Breast epithelium (tissue), 4 donors: ENCODE results near the gene RASSF7. TPM values are rescaled to one million over a fixed set of nuclear protein-coding genes. Genes with fewer than 3 reads are reported as not detected.

Experiments
- DNase-seq, 2 donors: peaks; one replicate each; pipeline ENCODE4 v3.0.0-alpha.2; 2019; ENCODE audit warnings: low spot score in 2 of 2
- H3K27ac ChIP-seq, 2 donors: fragments of 200-600 bp; sonication (generic) in 1 of 2; one replicate each; pipeline ENCODE4 v1.5.1; 2016 to 2019; ENCODE audit warnings: mild to moderate bottlenecking in 1 of 2
- H3K27me3 ChIP-seq, 2 donors: fragments of 200-600 bp; sonication (generic) in 1 of 2; one replicate each; pipeline versions ENCODE4 v1.5.1 to v1.6.0; 2017 to 2019; ENCODE audit warnings: control low read depth in 1 of 2, mild to moderate bottlenecking in 1 of 2
- H3K36me3 ChIP-seq: fragments of 200-600 bp; one replicate; pipeline ENCODE4 v1.5.1; 2019
- H3K4me1 ChIP-seq, 2 donors: fragments of 200-600 bp; sonication (generic); one replicate each; pipeline ENCODE4 v1.5.1; 2016 to 2019; ENCODE audit warnings: control low read depth in 1 of 2
- H3K4me3 ChIP-seq, 3 donors: fragments of 200-600 bp; sonication (generic); 1 replicate in 2 of 3; 2 replicates in 1 of 3; pipeline ENCODE4 v1.5.1; 2016 to 2019; ENCODE audit warnings: mild to moderate bottlenecking in 3 of 3, moderate library complexity in 2 of 3
- H3K9me3 ChIP-seq, 2 donors: fragments of 200-600 bp; sonication (generic) in 1 of 2; one replicate each; pipeline ENCODE4 v1.5.1; 2016 to 2019; ENCODE audit warnings: control low read depth in 1 of 2
- POLR2A ChIP-seq: fragments of 450-650 bp; IDR thresholded peaks from one replicate; pipeline ENCODE4 v1.6.1; 2016; ENCODE audit warnings: antibody characterized with exemption, mild to moderate bottlenecking, moderate library complexity
- POLR2AphosphoS5 ChIP-seq, 3 donors: sonication (generic); formaldehyde crosslinking; IDR thresholded peaks; one replicate each; pipeline ENCODE4 v1.6.1; 2017; ENCODE audit warnings: antibody characterized with exemption in 3 of 3
- intact Hi-C: fragments of 100-400 bp; cut with DNase I; formaldehyde crosslinking; loops from one replicate; pipeline ENCODE4 v1.15.1; 2023; ENCODE audit warnings: low total_unique reads
- total RNA-seq, 3 donors: library from RNA; depleted of rRNA; stranded (reverse); fragments of >200 nt; gene quantifications; one replicate each; pipeline ENCODE4 v1.1.0, GENCODE V29; 2016
- TF ChIP-seq, protein P1 (sequence below), 3 donors: fragments of 450-650 bp; IDR thresholded peaks; one replicate each; pipeline ENCODE4 v1.5.1; 2016 to 2017; ENCODE audit warnings: antibody characterized with exemption in 3 of 3, mild to moderate bottlenecking in 3 of 3, moderate library complexity in 3 of 3

RASSF7 gene
- total RNA-seq, 3 donors from 2014 or later: 7.5 to 58.5 (median 33.1) TPM

DNA sequence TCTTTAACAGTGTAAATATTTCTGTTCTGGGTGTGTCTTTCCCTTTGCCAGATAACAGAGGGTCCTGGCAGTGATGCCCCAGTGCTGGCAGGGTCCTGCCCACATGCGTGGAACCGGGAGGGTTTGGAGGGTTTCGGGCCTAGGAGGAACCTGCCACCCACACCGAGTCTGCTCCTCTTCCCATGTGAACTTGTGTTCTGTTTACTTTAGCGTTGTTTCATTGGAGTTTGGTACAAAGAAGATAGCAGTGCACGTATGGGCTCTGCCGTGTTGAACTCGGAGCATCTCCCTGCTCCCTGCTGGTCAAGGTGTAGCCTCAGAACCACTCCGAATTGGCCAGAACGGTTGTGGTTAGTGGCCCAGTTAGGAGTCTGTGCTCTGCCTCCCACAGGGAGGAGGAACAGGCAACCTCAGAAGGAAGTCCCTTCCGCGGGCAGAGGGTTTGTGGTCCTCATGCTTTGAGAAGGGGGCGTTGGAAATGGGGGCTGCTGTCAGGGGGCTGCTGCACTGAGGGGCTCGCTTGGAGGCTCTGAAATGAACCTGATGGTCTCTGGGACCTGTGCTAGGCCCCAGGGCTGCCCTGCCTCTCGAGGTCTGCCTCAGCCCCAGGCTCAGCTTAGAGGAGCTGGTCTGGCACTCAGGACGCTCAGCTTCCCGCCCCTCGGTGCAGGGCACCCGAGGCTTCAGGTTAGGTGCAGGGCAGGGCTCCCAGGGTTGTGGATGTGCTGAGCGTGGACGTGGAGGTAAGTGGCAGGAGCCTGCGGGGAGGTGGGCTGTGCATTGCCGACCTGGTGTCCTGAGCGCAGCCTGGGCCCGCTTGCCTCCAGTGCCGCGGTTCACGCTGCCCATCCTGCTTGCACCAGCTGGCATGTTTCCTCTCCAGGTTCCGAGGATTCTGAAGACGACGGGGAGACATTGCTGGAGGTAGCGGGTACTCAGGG is 25.9 kb downstream of the RASSF7 start:
- Histone ChIP-seq H3K27me3 (no peaks in the 10 kb centered on the region), H3K4me1 (no peaks in the 10 kb centered on the region), H3K27ac (no peak overlapping the region), H3K4me3 (no peak overlapping the region), H3K36me3 (peaks cover 3% of the 10 kb centered on the region), H3K9me3 (no peaks in the 10 kb centered on the region)
- intact Hi-C loops: no loop called here
- no peak for TF ChIP-seq POLR2AphosphoS5 (IDR thresholded peaks at IDR 0.05)
- TF ChIP-seq POLR2A: no peak
- TF ChIP-seq, protein P1, sequence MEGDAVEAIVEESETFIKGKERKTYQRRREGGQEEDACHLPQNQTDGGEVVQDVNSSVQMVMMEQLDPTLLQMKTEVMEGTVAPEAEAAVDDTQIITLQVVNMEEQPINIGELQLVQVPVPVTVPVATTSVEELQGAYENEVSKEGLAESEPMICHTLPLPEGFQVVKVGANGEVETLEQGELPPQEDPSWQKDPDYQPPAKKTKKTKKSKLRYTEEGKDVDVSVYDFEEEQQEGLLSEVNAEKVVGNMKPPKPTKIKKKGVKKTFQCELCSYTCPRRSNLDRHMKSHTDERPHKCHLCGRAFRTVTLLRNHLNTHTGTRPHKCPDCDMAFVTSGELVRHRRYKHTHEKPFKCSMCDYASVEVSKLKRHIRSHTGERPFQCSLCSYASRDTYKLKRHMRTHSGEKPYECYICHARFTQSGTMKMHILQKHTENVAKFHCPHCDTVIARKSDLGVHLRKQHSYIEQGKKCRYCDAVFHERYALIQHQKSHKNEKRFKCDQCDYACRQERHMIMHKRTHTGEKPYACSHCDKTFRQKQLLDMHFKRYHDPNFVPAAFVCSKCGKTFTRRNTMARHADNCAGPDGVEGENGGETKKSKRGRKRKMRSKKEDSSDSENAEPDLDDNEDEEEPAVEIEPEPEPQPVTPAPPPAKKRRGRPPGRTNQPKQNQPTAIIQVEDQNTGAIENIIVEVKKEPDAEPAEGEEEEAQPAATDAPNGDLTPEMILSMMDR (IDR thresholded peaks at IDR 0.05): no peak
- DNase-seq: no peak

DNA sequence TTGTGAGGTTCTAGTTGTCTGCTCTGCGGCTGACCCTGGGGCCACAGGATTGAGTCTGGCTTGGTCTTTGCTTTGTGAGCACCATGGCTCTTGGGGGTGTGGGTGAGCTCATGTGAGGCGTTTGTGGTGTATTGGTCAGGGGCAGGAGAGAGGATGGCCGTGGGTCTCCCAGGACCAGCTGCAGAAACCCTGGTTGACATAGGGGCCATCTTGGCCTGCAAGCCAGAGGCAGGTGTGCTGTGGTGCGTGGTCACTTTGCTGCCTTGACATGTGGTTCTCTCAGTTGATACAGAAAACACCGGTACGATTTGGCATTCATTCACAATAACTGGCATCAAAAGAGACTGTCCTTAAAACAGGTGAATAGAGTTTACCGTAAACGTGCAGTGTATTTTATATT is 26.8 kb downstream of the RASSF7 start:
- Histone ChIP-seq H3K9me3 (no peaks in the 10 kb centered on the region), H3K4me3 (no peak overlapping the region), H3K36me3 (peaks cover 7% of the 10 kb centered on the region), H3K27ac (no peak overlapping the region), H3K4me1 (no peaks in the 10 kb centered on the region), H3K27me3 (no peaks in the 10 kb centered on the region)
- TF ChIP-seq, protein P1 (IDR thresholded peaks at IDR 0.05): no peak
- TF ChIP-seq POLR2AphosphoS5 (IDR thresholded peaks at IDR 0.05) (no peak), POLR2A (no peak)
- intact Hi-C loops: no loop called here
- no peak for DNase-seq

DNA sequence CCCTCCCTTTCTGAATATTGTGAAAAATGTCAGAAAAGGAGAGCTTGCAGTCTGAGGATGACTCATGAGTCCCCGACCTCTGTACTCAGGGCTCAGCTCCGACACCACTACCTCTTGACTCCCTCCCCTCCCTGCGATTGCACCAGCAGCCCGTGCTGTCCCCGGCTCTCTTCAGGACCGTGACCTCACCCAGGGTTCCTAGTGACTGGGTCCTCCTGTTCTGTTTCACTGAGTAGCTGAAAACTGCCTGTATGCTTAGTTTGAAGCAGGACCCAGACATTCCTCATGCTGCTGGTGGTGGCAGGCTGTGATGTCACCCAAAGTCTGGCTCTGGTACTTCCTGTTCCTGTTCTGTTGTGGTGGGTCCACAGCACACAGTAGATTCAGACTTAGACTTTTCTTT is 27.2 kb downstream of the RASSF7 start:
- no peak for DNase-seq
- Histone ChIP-seq H3K27ac (no peak overlapping the region), H3K4me1 (no peaks in the 10 kb centered on the region), H3K4me3 (no peak overlapping the region), H3K9me3 (no peaks in the 10 kb centered on the region), H3K36me3 (peaks cover 7% of the 10 kb centered on the region), H3K27me3 (no peaks in the 10 kb centered on the region)
- intact Hi-C loops: no loop called here
- TF ChIP-seq POLR2A: no peak
- TF ChIP-seq, protein P1 (IDR thresholded peaks at IDR 0.05): no peak
- TF ChIP-seq POLR2AphosphoS5 (IDR thresholded peaks at IDR 0.05): no peak

DNA sequence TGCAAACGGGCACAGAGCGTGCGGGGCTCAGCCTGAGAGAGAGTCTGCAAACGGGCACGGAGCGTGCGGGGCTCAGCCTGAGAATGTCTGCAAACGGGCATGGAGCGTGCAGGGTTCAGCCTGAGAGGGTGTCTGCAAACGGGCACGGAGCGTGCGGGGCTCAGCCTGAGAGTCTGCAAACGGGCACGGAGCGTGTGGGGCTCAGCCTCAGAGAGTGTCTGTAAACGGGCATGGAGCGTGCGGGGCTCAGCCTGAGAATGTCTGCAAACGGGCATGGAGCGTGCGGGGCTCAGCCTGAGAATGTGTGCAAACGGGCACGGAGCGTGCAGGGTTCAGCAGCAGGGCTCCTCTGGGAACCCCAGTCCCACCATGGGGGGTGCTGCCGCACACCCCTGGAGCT is 29.0 kb downstream of the RASSF7 start:
- no peaks in the 10 kb centered on the region for H3K27me3 ChIP-seq
- no peak overlapping the region for H3K27ac ChIP-seq
- intact Hi-C loops: no loop called here
- TF ChIP-seq POLR2AphosphoS5 (IDR thresholded peaks at IDR 0.05) (no peak), POLR2A (no peak)
- TF ChIP-seq, protein P1 (IDR thresholded peaks at IDR 0.05): no peak
- H3K4me3 ChIP-seq: no peak overlapping the region
- H3K4me1 ChIP-seq: no peaks in the 10 kb centered on the region
- DNase-seq: no peak
- H3K36me3 ChIP-seq: peaks cover 7% of the 10 kb centered on the region
- H3K9me3 ChIP-seq: no peaks in the 10 kb centered on the region

DNA sequence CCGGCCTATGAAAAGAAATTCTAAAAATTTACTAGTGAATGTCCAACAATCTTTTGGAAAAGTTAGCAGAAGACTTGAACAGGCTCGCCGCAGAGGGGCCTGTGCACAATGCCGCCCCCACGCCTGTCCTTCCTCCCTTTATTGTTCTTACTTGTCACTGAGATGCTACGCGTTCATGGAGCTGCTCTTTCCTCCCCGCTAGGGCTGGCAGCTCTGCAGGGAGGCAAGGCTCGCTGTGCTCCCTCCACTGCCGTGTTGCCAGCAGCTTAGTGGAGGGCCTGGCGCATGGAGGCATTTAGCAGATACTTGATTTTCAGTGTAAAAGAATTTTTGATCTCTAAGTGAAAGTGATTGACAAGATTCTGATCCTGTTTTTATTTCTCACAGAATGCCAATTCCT is 30.2 kb downstream of the RASSF7 start:
- no peak for DNase-seq
- no peak overlapping the region for H3K4me3 ChIP-seq
- H3K9me3 ChIP-seq: no peaks in the 10 kb centered on the region
- no peaks in the 10 kb centered on the region for H3K4me1 ChIP-seq
- peaks cover 7% of the 10 kb centered on the region for H3K36me3 ChIP-seq
- TF ChIP-seq, protein P1 (IDR thresholded peaks at IDR 0.05): no peak
- no peak for TF ChIP-seq POLR2A
- no peak for TF ChIP-seq POLR2AphosphoS5 (IDR thresholded peaks at IDR 0.05)
- H3K27me3 ChIP-seq: no peaks in the 10 kb centered on the region
- H3K27ac ChIP-seq: no peak overlapping the region
- intact Hi-C loops: no loop called here
